Fibroblast of skin of left biceps (primary cell): Measurements from ENCODE around the gene PPP6R3.
"Not testable (repeated sequence)": the region's sequence is repeated elsewhere in the genome, so short reads cannot be mapped to it uniquely, and the experiment has no call there.

Experiments used
- DNase-seq, 2 experiments: peaks; one replicate each; pipeline ENCODE4 v3.0.0-alpha.2; 2013; ENCODE audit warnings: low read depth in 2 of 2

PPP6R3 gene

GRCh38 chr11:68524681-68525080, 64.1 kb downstream of the PPP6R3 start:
- no peak for DNase-seq

- DNase-seq, result no peak
Observed at GRCh38 chr11:68525336-68525735, 64.8 kb downstream of the PPP6R3 start.

- DNase-seq, result peak in 1 of 2 experiments; percentile 41
Observed at GRCh38 chr11:68525930-68526329, 65.4 kb downstream of the PPP6R3 start.

GRCh38 chr11:68527585-68527984, 67.0 kb downstream of the PPP6R3 start:
- no peak for DNase-seq

GRCh38 chr11:68528630-68529029, 68.1 kb downstream of the PPP6R3 start:
- no peak for DNase-seq

GRCh38 chr11:68531129-68531693, 70.7 kb downstream of the PPP6R3 start:
- DNase-seq, result no peak

GRCh38 chr11:68532727-68533369, 72.3 kb downstream of the PPP6R3 start:
- no peak for DNase-seq

GRCh38 chr11:68533945-68534344, 73.4 kb downstream of the PPP6R3 start:
- DNase-seq, result no peak

GRCh38 chr11:68535098-68535497, 74.5 kb downstream of the PPP6R3 start:
- no peak for DNase-seq

- no peak for DNase-seq
Observed at GRCh38 chr11:68536706-68537105, 76.2 kb downstream of the PPP6R3 start.

GRCh38 chr11:68538025-68538424, 77.5 kb downstream of the PPP6R3 start:
- no peak for DNase-seq

GRCh38 chr11:68539395-68539794, 78.8 kb downstream of the PPP6R3 start:
- no peak for DNase-seq

GRCh38 chr11:68540504-68540903, 80.0 kb downstream of the PPP6R3 start:
- not testable (repeated sequence) for DNase-seq

- no peak for DNase-seq
Observed at GRCh38 chr11:68541116-68541515, 80.6 kb downstream of the PPP6R3 start.

- DNase-seq, result no peak
Observed at GRCh38 chr11:68541991-68542390, 81.4 kb downstream of the PPP6R3 start.

- DNase-seq, result peak; percentile 78 to 79
Observed at GRCh38 chr11:68542617-68543016, 82.1 kb downstream of the PPP6R3 start.

- no peak for DNase-seq
Observed at GRCh38 chr11:68543594-68543993, 83.0 kb downstream of the PPP6R3 start.

GRCh38 chr11:68545347-68545746, 84.8 kb downstream of the PPP6R3 start:
- no peak for DNase-seq

- DNase-seq, result no peak
Observed at GRCh38 chr11:68545796-68546195, 85.2 kb downstream of the PPP6R3 start.

GRCh38 chr11:68546555-68546954, 86.0 kb downstream of the PPP6R3 start:
- no peak for DNase-seq

GRCh38 chr11:68549789-68550484, 89.4 kb downstream of the PPP6R3 start:
- DNase-seq, result peak; percentile 40 to 42

- no peak for DNase-seq
Observed at GRCh38 chr11:68550485-68550817, 89.9 kb downstream of the PPP6R3 start.

GRCh38 chr11:68551223-68551622, 90.7 kb downstream of the PPP6R3 start:
- no peak for DNase-seq
